B cell (primary cell): Measurements from ENCODE around the gene TCIRG1. TPM values are rescaled to one million over a fixed set of nuclear protein-coding genes. Genes with fewer than 3 reads are reported as not detected.

ENCODE experiments used
- ATAC-seq: fragments of 200-7000 bp; cut with Tn5 transposase; one replicate; pipeline ENCODE4 v1.10.0; 2021; ENCODE audit warnings: low read depth, mild to moderate bottlenecking, moderate number of reproducible peaks, moderate library complexity
- CTCF ChIA-PET: fragments of 350-600 bp; sonication (Branson Sonifier 250); formaldehyde crosslinking; loops from one replicate; lab custom pipeline; 2021; ENCODE audit warnings: antibody characterized with exemption, inconsistent platforms; lab: Charles Lee
- POLR2A ChIA-PET: fragments of 350-600 bp; sonication (Branson Sonifier 250); formaldehyde crosslinking; loops from one replicate; lab custom pipeline; 2021; ENCODE audit warnings: antibody characterized with exemption; lab: Charles Lee
- DNase-seq: peaks from one replicate; pipeline ENCODE4 v3.0.0; 2013
- H2AFZ ChIP-seq: 2 replicates; pipeline ENCODE4 v1.6.1; 2012; ENCODE audit warnings: mild to moderate bottlenecking, low read depth, low read length; ENCODE audit not compliant: insufficient read depth, poor library complexity, severe bottlenecking
- H3K27ac ChIP-seq, 2 donors: 1 replicate in 1 of 2; 2 replicates in 1 of 2; pipeline ENCODE4 v1.5.1; 2012 to 2013; ENCODE audit warnings: low read length in 2 of 2, mild to moderate bottlenecking in 2 of 2, moderate library complexity in 1 of 2
- H3K27me3 ChIP-seq, 4 experiments: fragments of 200-600 bp in 1 of 4; sonication (generic) in 1 of 4; replicated peaks in 1 of 4; 1 replicate in 2 of 4; 2 replicates in 2 of 4; pipeline versions ENCODE4 v1.6.1 to v1.7.0; 2013 to 2016; ENCODE audit warnings: low read length in 3 of 4, mild to moderate bottlenecking in 2 of 4, mixed read lengths in 1 of 4, moderate library complexity in 1 of 4; ENCODE audit not compliant: insufficient read depth in 4 of 4, control insufficient read depth in 3 of 4; ENCODE audit errors: control extremely low read depth in 1 of 4
- H3K36me3 ChIP-seq, 2 experiments: replicated peaks in 1 of 2; 1 replicate in 1 of 2; 2 replicates in 1 of 2; pipeline versions ENCODE4 v1.6.1 to v1.7.1; 2013; ENCODE audit warnings: low read length in 1 of 2; ENCODE audit not compliant: insufficient read depth in 2 of 2, control insufficient read depth in 1 of 2; ENCODE audit errors: control extremely low read depth in 1 of 2, extremely low read depth in 1 of 2
- H3K4me1 ChIP-seq, 2 donors: fragments of 200-600 bp in 1 of 2; sonication (generic) in 1 of 2; 1 replicate in 1 of 2; 2 replicates in 1 of 2; pipeline versions ENCODE4 v1.5.1 to v1.6.1; 2013 to 2017; ENCODE audit warnings: low read length in 2 of 2; ENCODE audit not compliant: control insufficient read depth in 2 of 2, insufficient read depth in 2 of 2
- H3K4me2 ChIP-seq: replicated peaks from 2 replicates; pipeline ENCODE3; 2012; ENCODE audit warnings: mild to moderate bottlenecking, low read depth, low read length; ENCODE audit not compliant: poor library complexity, severe bottlenecking
- H3K4me3 ChIP-seq, 5 experiments: fragments of 200-600 bp in 1 of 5; sonication (generic) in 1 of 5; 1 replicate in 3 of 5; 2 replicates in 2 of 5; pipeline versions ENCODE4 v1.5.1 to v1.7.0; 2011 to 2016; ENCODE audit warnings: low read length in 4 of 5, mild to moderate bottlenecking in 4 of 5, low read depth in 2 of 5, control low read depth in 1 of 5, moderate library complexity in 1 of 5; ENCODE audit not compliant: insufficient read depth in 1 of 5; ENCODE audit errors: control extremely low read depth in 1 of 5, extremely low read depth in 1 of 5
- H3K79me2 ChIP-seq: fragments of 200-600 bp; sonication (generic); one replicate; pipeline ENCODE4 v1.6.0; 2016; ENCODE audit warnings: low read length; ENCODE audit not compliant: control insufficient read depth, insufficient read depth
- H3K9ac ChIP-seq: fragments of 200-600 bp; sonication (generic); 2 replicates; pipeline ENCODE4 v1.6.1; 2017; ENCODE audit warnings: mild to moderate bottlenecking, low read length, moderate library complexity
- H3K9me3 ChIP-seq, 3 donors: one replicate each; pipeline versions ENCODE4 v1.6.1 to v1.7.1; 2013; ENCODE audit warnings: low read length in 2 of 3; ENCODE audit not compliant: control insufficient read depth in 2 of 3, insufficient read depth in 1 of 3; ENCODE audit errors: control extremely low read depth in 1 of 3
- H4K20me1 ChIP-seq: 2 replicates; pipeline ENCODE4 v1.6.0; 2012; ENCODE audit warnings: mild to moderate bottlenecking, low read length; ENCODE audit not compliant: insufficient read depth, control insufficient read depth, poor library complexity, severe bottlenecking
- H3K27ac Mint-ChIP-seq: one replicate; pipeline ENCODE4 v1.8.0; 2021; ENCODE audit warnings: mixed read lengths
- H3K27me3 Mint-ChIP-seq: one replicate; pipeline ENCODE4 v1.8.0; 2021; ENCODE audit warnings: mixed read lengths
- H3K4me1 Mint-ChIP-seq: one replicate; pipeline ENCODE4 v1.8.0; 2021; ENCODE audit warnings: mixed read lengths
- H3K4me3 Mint-ChIP-seq: one replicate; pipeline ENCODE4 v1.8.0; 2021; ENCODE audit warnings: mixed read lengths
- H3K9me3 Mint-ChIP-seq: one replicate; pipeline ENCODE4 v1.8.0; 2022; ENCODE audit warnings: mixed read lengths; ENCODE audit not compliant: insufficient read depth
- EZH2 ChIP-seq: IDR thresholded peaks from 2 replicates; pipeline ENCODE4 v1.6.1; 2012; ENCODE audit warnings: borderline replicate concordance, low read depth, mild to moderate bottlenecking, moderate library complexity, low read length; ENCODE audit not compliant: insufficient read depth, poor library complexity, severe bottlenecking
- WGBS: methylation state at CpG from one replicate; pipeline ENCODE4 v1.1.5; 2013; ENCODE audit warnings: missing lambda C conversion rate; ENCODE audit not compliant: insufficient coverage; 5-methylcytosine and 5-hydroxymethylcytosine counted together
- intact Hi-C: fragments of 100-400 bp; cut with micrococcal nuclease; formaldehyde crosslinking; loops from one replicate; pipeline ENCODE4 v1.10.0; 2022
- polyA plus RNA-seq: library from polyadenylated mRNA; depleted of rRNA; stranded (reverse); fragments of >200 nt; gene quantifications from 2 replicates; pipeline ENCODE4 v1.2.3, GENCODE V29; 2012
- total RNA-seq, 2 donors: library from RNA; stranded (reverse); fragments of 120-200 nt in 1 of 2; gene quantifications; 1 replicate in 1 of 2; 2 replicates in 1 of 2; pipeline versions ENCODE4 v1.2.3 to v1.2.4, GENCODE V29; 2013 to 2022
- TF ChIP-seq, protein P1 (sequence below): fragments of 200-600 bp; IDR thresholded peaks from one replicate; pipeline ENCODE4 v1.8.0; 2022; ENCODE audit warnings: antibody characterized with exemption, mild to moderate bottlenecking

TCIRG1 gene
- total and polyA plus RNA-seq, 2 donors (not counting 1 experiment from before 2014, with no cell fraction given), result 305 to 725 TPM

DNA sequence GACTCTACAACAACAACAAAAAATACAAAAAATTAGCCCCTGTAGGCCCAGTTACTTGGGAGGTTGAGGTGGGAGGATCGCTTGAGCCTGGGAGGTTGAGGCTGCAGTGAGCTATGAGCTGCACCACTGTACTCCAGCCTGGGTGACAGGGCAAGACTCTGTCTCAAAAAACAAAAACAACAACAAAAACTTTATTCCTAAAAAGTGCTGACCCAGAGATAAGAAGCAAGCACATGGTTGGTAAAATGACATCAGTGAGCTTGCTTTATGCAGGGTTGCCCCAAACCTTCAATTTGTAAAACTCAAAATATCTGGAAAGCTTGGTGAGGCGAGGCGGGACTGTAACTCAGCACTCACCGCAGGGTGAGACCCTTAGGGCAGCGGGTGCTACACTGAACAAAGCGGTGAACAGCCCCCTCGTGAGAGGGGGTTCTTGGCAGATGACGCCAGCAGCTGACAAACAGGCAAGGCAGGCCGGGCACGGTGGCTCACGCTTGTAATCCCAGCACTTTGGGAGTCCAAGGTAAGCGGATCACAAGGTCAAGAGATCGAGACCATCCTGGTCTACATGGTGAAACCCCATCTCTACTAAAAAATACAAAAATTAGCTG lies 3.5 kb upstream of the TCIRG1 start:
- H3K4me3 Mint-ChIP-seq, result no peak overlapping the region
- H3K27ac ChIP-seq, result no peak overlapping the region
- H3K4me3 ChIP-seq, result no peak overlapping the region
- no peaks in the 10 kb centered on the region for H3K27me3 ChIP-seq
- peaks cover 39% of the 10 kb centered on the region for H3K79me2 ChIP-seq
- peaks cover 12% of the 10 kb centered on the region for H4K20me1 ChIP-seq
- WGBS, result 95% methylated on average over 12 of the region's 13 CpGs
- peak overlapping the region; percentile 15 for H3K27ac Mint-ChIP-seq
- no peaks in the 10 kb centered on the region for H3K9me3 ChIP-seq
- peaks cover 0 to 17% of the 10 kb centered on the region in 2 experiments for H3K36me3 ChIP-seq
- no peak for TF ChIP-seq EZH2
- TF ChIP-seq, protein P1, sequence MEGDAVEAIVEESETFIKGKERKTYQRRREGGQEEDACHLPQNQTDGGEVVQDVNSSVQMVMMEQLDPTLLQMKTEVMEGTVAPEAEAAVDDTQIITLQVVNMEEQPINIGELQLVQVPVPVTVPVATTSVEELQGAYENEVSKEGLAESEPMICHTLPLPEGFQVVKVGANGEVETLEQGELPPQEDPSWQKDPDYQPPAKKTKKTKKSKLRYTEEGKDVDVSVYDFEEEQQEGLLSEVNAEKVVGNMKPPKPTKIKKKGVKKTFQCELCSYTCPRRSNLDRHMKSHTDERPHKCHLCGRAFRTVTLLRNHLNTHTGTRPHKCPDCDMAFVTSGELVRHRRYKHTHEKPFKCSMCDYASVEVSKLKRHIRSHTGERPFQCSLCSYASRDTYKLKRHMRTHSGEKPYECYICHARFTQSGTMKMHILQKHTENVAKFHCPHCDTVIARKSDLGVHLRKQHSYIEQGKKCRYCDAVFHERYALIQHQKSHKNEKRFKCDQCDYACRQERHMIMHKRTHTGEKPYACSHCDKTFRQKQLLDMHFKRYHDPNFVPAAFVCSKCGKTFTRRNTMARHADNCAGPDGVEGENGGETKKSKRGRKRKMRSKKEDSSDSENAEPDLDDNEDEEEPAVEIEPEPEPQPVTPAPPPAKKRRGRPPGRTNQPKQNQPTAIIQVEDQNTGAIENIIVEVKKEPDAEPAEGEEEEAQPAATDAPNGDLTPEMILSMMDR, result no peak
- intact Hi-C loops, result loop anchor here (10.0 kb wide), 2 partner anchors 179 to 429 kb away; partner anchors contain the start of genes KMT5B and PPP6R3
- peaks cover 24 to 50% of the 10 kb centered on the region in 2 donors for H3K4me1 ChIP-seq
- H3K9ac ChIP-seq, result no peak overlapping the region
- no peak for DNase-seq
- CTCF ChIA-PET, result interaction anchor here (0.5 to 1.3 kb wide), 2 partner anchors 26 to 204 kb away, joined by 3 to 5 read pairs; no protein-coding TSS in a partner anchor
- no peaks in the 10 kb centered on the region for H3K9me3 Mint-ChIP-seq
- no peak for ATAC-seq
- H2AFZ ChIP-seq, result no peak overlapping the region
- no peaks in the 10 kb centered on the region for H3K27me3 Mint-ChIP-seq
- POLR2A ChIA-PET, result no interaction called here
- H3K4me2 ChIP-seq, result no peak overlapping the region
- H3K4me1 Mint-ChIP-seq, result peaks cover 32% of the 10 kb centered on the region

- Histone ChIP-seq H3K27me3 (no peaks in the 10 kb centered on the region), H4K20me1 (peaks cover 17% of the 10 kb centered on the region), H3K79me2 (peaks cover 42% of the 10 kb centered on the region), H3K4me3 (no peak overlapping the region), H3K9me3 (no peaks in the 10 kb centered on the region), H3K36me3 (peaks cover 0 to 18% of the 10 kb centered on the region in 2 experiments), H3K9ac (no peak overlapping the region), H2AFZ (no peak overlapping the region), H3K27ac (peak overlapping the region; percentile 43 to 64), H3K4me1 (peaks cover 26 to 52% of the 10 kb centered on the region in 2 donors), H3K4me2 (no peak overlapping the region)
- ATAC-seq (no peak), DNase-seq (no peak)
- 91% methylated on average over 27 of the region's 27 CpGs for WGBS
- intact Hi-C loops, result loop anchor here (10.0 kb wide), 2 partner anchors 179 to 429 kb away; partner anchors contain the start of genes KMT5B and PPP6R3
- H3K9me3 Mint-ChIP-seq, result no peaks in the 10 kb centered on the region
- H3K4me3 Mint-ChIP-seq, result no peak overlapping the region
- CTCF ChIA-PET, result interaction anchor here (1.4 kb wide), 1 partner anchor 261 kb away, joined by 3 read pairs; no protein-coding TSS in a partner anchor
- POLR2A ChIA-PET, result no interaction called here
- TF ChIP-seq, protein P1, result no peak
- TF ChIP-seq EZH2, result no peak
- H3K27me3 Mint-ChIP-seq, result no peaks in the 10 kb centered on the region
- no peak overlapping the region for H3K27ac Mint-ChIP-seq
- H3K4me1 Mint-ChIP-seq, result peaks cover 29% of the 10 kb centered on the region
Observed at GRCh38 chr11:68036141-68036716, 2.6 kb upstream of the TCIRG1 start.
